ENCODE measurements around the gene MDN1. TPM values are rescaled to one million over a fixed set of nuclear protein-coding genes. Genes with fewer than 3 reads are reported as not detected.

The MDN1 gene
- polyA plus RNA-seq, 1 of the 3 experiments (the other 2 are of a cell fraction), result 8.5 TPM

DNA sequence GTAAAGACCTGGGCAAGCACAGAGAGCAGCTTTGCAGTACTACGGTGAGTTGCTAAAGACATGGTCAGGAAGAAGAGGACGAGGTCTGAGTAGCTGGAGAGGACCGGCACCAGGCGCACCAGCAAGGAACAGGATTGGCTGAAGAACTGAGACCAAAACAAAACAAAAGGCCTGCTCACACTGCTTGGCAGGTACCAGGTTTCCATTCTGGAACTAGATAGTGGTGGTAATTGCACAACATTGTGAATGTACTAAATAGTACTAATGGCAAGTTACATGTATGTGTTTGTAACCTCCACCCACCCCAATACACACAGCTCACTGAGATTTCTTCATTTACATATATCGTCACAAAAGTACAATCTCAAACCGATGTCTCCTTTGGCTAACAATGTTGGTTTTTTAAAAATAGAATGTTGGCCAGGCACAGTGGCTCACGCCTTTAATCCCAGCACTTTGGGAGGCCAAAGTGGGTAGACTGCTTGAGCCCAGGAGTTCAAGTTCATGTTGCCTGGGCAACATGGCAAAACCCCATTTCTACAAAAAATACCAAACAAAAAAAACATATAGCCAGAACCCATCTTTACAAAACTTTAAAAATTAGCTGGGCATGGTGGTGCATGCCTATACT, 148.5 kb downstream of the MDN1 start:
- H3F3A ChIP-seq (replicated peaks; ENCODE audit: insufficient read depth), result no peaks in the 10 kb centered on the region
- H3K79me2 ChIP-seq (ENCODE audit: insufficient read depth), result no peaks in the 10 kb centered on the region
- no peaks in the 10 kb centered on the region for H3K9me3 ChIP-seq
- no peak overlapping the region for H2AFZ ChIP-seq (ENCODE audit: low read depth)
- no peak for DNase-seq
- ChIA-PET POLR2A (no interaction called here), CTCF (no interaction called here)
- H3K4me2 ChIP-seq, result no peak overlapping the region
- 98% methylated on average over 7 of the region's 7 CpGs for WGBS (ENCODE audit: low lambda C conversion rate)
- H4K20me1 ChIP-seq (ENCODE audit: insufficient read depth), result no peaks in the 10 kb centered on the region
- H3K36me3 ChIP-seq (replicated peaks in 1 of 2; ENCODE audit: control insufficient read depth in 1 of 2, insufficient read depth in 2 of 2, low read length in 1 of 2), result peaks cover 45 to 66% of the 10 kb centered on the region in 2 experiments
- no peak overlapping the region for H3K9ac ChIP-seq
- H3K9me2 ChIP-seq, result no peaks in the 10 kb centered on the region
- TF ChIP-seq, protein P1, sequence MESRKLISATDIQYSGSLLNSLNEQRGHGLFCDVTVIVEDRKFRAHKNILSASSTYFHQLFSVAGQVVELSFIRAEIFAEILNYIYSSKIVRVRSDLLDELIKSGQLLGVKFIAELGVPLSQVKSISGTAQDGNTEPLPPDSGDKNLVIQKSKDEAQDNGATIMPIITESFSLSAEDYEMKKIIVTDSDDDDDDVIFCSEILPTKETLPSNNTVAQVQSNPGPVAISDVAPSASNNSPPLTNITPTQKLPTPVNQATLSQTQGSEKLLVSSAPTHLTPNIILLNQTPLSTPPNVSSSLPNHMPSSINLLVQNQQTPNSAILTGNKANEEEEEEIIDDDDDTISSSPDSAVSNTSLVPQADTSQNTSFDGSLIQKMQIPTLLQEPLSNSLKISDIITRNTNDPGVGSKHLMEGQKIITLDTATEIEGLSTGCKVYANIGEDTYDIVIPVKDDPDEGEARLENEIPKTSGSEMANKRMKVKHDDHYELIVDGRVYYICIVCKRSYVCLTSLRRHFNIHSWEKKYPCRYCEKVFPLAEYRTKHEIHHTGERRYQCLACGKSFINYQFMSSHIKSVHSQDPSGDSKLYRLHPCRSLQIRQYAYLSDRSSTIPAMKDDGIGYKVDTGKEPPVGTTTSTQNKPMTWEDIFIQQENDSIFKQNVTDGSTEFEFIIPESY (IDR thresholded peaks at IDR 0.05; ENCODE audit: borderline replicate concordance, low read depth), result no peak
- TF ChIP-seq TCF12 (IDR thresholded peaks at IDR 0.05) (no peak), POLR2AphosphoS5 (IDR thresholded peaks at IDR 0.05; ENCODE audit: low read depth, low read length) (no peak), FOXM1 (IDR thresholded peaks at IDR 0.05; ENCODE audit: low read depth) (no peak), RCOR1 (IDR thresholded peaks at IDR 0.05; ENCODE audit: low read length) (no peak), GATA2 (CRISPR knock-in tag; IDR thresholded peaks at IDR 0.05) (no peak), JUND (IDR thresholded peaks at IDR 0.05) (no peak), ELF1 (IDR thresholded peaks at IDR 0.05) (no peak), SIN3A (IDR thresholded peaks at IDR 0.05; ENCODE audit: borderline replicate concordance, low read depth, low read length) (no peak), NRF1 (IDR thresholded peaks at IDR 0.05; ENCODE audit: low read depth, low read length) (no peak), MXI1 (IDR thresholded peaks at IDR 0.05; ENCODE audit: low read depth, low read length) (no peak)
- TF ChIP-seq, protein P2, sequence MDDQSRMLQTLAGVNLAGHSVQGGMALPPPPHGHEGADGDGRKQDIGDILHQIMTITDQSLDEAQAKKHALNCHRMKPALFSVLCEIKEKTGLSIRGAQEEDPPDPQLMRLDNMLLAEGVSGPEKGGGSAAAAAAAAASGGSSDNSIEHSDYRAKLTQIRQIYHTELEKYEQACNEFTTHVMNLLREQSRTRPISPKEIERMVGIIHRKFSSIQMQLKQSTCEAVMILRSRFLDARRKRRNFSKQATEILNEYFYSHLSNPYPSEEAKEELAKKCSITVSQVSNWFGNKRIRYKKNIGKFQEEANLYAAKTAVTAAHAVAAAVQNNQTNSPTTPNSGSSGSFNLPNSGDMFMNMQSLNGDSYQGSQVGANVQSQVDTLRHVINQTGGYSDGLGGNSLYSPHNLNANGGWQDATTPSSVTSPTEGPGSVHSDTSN (IDR thresholded peaks at IDR 0.05), result no peak
- TF ChIP-seq, protein P3, sequence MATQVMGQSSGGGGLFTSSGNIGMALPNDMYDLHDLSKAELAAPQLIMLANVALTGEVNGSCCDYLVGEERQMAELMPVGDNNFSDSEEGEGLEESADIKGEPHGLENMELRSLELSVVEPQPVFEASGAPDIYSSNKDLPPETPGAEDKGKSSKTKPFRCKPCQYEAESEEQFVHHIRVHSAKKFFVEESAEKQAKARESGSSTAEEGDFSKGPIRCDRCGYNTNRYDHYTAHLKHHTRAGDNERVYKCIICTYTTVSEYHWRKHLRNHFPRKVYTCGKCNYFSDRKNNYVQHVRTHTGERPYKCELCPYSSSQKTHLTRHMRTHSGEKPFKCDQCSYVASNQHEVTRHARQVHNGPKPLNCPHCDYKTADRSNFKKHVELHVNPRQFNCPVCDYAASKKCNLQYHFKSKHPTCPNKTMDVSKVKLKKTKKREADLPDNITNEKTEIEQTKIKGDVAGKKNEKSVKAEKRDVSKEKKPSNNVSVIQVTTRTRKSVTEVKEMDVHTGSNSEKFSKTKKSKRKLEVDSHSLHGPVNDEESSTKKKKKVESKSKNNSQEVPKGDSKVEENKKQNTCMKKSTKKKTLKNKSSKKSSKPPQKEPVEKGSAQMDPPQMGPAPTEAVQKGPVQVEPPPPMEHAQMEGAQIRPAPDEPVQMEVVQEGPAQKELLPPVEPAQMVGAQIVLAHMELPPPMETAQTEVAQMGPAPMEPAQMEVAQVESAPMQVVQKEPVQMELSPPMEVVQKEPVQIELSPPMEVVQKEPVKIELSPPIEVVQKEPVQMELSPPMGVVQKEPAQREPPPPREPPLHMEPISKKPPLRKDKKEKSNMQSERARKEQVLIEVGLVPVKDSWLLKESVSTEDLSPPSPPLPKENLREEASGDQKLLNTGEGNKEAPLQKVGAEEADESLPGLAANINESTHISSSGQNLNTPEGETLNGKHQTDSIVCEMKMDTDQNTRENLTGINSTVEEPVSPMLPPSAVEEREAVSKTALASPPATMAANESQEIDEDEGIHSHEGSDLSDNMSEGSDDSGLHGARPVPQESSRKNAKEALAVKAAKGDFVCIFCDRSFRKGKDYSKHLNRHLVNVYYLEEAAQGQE (IDR thresholded peaks at IDR 0.05; ENCODE audit: low read depth, low read length), result no peak
- TF ChIP-seq, protein P4, sequence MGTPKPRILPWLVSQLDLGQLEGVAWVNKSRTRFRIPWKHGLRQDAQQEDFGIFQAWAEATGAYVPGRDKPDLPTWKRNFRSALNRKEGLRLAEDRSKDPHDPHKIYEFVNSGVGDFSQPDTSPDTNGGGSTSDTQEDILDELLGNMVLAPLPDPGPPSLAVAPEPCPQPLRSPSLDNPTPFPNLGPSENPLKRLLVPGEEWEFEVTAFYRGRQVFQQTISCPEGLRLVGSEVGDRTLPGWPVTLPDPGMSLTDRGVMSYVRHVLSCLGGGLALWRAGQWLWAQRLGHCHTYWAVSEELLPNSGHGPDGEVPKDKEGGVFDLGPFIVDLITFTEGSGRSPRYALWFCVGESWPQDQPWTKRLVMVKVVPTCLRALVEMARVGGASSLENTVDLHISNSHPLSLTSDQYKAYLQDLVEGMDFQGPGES (IDR thresholded peaks at IDR 0.05; ENCODE audit: low read depth, low read length), result no peak
- TF ChIP-seq, protein P5, sequence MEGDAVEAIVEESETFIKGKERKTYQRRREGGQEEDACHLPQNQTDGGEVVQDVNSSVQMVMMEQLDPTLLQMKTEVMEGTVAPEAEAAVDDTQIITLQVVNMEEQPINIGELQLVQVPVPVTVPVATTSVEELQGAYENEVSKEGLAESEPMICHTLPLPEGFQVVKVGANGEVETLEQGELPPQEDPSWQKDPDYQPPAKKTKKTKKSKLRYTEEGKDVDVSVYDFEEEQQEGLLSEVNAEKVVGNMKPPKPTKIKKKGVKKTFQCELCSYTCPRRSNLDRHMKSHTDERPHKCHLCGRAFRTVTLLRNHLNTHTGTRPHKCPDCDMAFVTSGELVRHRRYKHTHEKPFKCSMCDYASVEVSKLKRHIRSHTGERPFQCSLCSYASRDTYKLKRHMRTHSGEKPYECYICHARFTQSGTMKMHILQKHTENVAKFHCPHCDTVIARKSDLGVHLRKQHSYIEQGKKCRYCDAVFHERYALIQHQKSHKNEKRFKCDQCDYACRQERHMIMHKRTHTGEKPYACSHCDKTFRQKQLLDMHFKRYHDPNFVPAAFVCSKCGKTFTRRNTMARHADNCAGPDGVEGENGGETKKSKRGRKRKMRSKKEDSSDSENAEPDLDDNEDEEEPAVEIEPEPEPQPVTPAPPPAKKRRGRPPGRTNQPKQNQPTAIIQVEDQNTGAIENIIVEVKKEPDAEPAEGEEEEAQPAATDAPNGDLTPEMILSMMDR (IDR thresholded peaks at IDR 0.05), result no peak
- H3K4me3 ChIP-seq (ENCODE audit: low read depth in 2 of 2, low read length in 1 of 2), result no peak overlapping the region
- no peaks in the 10 kb centered on the region for H3K27me3 ChIP-seq (ENCODE audit: insufficient read depth)
- H3K27ac ChIP-seq (ENCODE audit: low read depth in 2 of 2, low read length in 1 of 2), result no peak overlapping the region
- peaks cover 6 to 8% of the 10 kb centered on the region in 2 experiments; a peak in 3 of 4 replicates for H3K4me1 ChIP-seq (ENCODE audit: control insufficient read depth in 1 of 2, insufficient read depth in 2 of 2, low read depth in 1 of 2, low read length in 1 of 2)

All from SK-N-SH (cell line).